ENCODE results near the gene DPH7. TPM values are rescaled to one million over a fixed set of nuclear protein-coding genes. Genes with fewer than 3 reads are reported as not detected.

The DPH7 gene
- total RNA-seq, 1 experiment from 2014 or later: 54.4 TPM

- TF ChIP-seq, protein P1, sequence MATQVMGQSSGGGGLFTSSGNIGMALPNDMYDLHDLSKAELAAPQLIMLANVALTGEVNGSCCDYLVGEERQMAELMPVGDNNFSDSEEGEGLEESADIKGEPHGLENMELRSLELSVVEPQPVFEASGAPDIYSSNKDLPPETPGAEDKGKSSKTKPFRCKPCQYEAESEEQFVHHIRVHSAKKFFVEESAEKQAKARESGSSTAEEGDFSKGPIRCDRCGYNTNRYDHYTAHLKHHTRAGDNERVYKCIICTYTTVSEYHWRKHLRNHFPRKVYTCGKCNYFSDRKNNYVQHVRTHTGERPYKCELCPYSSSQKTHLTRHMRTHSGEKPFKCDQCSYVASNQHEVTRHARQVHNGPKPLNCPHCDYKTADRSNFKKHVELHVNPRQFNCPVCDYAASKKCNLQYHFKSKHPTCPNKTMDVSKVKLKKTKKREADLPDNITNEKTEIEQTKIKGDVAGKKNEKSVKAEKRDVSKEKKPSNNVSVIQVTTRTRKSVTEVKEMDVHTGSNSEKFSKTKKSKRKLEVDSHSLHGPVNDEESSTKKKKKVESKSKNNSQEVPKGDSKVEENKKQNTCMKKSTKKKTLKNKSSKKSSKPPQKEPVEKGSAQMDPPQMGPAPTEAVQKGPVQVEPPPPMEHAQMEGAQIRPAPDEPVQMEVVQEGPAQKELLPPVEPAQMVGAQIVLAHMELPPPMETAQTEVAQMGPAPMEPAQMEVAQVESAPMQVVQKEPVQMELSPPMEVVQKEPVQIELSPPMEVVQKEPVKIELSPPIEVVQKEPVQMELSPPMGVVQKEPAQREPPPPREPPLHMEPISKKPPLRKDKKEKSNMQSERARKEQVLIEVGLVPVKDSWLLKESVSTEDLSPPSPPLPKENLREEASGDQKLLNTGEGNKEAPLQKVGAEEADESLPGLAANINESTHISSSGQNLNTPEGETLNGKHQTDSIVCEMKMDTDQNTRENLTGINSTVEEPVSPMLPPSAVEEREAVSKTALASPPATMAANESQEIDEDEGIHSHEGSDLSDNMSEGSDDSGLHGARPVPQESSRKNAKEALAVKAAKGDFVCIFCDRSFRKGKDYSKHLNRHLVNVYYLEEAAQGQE (IDR thresholded peaks at IDR 0.05; ENCODE audit: low read depth): no peak
- TF ChIP-seq, protein P2, sequence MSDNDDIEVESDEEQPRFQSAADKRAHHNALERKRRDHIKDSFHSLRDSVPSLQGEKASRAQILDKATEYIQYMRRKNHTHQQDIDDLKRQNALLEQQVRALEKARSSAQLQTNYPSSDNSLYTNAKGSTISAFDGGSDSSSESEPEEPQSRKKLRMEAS (IDR thresholded peaks at IDR 0.05): peak; percentile 53; the same call in 1 of the 2 replicates
- TF ChIP-seq SIN3A (IDR thresholded peaks at IDR 0.05; ENCODE audit: low read depth): peak; percentile 75
- no peak; the same call in 1 of the 2 replicates for TF ChIP-seq SP1 (IDR thresholded peaks at IDR 0.05; ENCODE audit: low read depth)
- TF ChIP-seq CEBPB (IDR thresholded peaks at IDR 0.05; ENCODE audit: low read depth): no peak
- no peak for TF ChIP-seq ZNF274 (IDR thresholded peaks at IDR 0.05; ENCODE audit: low read depth, low read length)
- no peak for TF ChIP-seq EZH2phosphoT487 (IDR thresholded peaks at IDR 0.05; ENCODE audit: borderline replicate concordance)
- TF ChIP-seq ELF1 (IDR thresholded peaks at IDR 0.05; ENCODE audit: borderline replicate concordance, low read depth): no peak
- TF ChIP-seq, protein P3, sequence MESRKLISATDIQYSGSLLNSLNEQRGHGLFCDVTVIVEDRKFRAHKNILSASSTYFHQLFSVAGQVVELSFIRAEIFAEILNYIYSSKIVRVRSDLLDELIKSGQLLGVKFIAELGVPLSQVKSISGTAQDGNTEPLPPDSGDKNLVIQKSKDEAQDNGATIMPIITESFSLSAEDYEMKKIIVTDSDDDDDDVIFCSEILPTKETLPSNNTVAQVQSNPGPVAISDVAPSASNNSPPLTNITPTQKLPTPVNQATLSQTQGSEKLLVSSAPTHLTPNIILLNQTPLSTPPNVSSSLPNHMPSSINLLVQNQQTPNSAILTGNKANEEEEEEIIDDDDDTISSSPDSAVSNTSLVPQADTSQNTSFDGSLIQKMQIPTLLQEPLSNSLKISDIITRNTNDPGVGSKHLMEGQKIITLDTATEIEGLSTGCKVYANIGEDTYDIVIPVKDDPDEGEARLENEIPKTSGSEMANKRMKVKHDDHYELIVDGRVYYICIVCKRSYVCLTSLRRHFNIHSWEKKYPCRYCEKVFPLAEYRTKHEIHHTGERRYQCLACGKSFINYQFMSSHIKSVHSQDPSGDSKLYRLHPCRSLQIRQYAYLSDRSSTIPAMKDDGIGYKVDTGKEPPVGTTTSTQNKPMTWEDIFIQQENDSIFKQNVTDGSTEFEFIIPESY (IDR thresholded peaks at IDR 0.05; ENCODE audit: extremely low read depth, insufficient replicate concordance, low read length): no peak
Measured at GRCh38 chr9:137590469-137591383, 12.0 kb upstream of the DPH7 start, which contains the start of gene ZMYND19 (continued).

Measured in HCT116 (cell line).